ENCODE measurements around the gene RASGRF2.

DNA sequence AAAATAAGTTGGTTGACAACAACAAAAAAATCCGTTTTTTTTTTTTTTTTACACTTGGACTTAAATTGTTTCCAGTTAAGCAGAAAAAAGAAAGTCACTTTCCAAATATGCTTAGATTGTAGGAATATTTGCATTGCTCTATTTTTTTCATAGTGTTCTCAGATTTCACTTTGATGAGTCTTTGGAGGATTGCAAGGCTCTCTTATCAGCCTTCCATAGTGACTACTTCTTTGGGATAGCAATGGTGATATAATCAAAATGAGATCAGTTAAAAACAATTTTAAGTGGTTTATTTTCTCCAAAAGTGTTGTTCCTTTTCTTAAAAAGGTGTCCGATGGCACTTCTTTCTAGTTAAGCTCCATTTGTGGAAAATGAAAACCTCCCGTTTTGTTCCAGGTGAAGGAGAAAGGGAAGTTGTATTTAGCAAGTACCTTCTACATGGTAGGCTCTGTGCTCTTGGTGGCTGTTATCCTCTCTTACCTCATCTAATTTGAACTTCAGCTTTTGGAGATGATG is 3.9 kb downstream of the RASGRF2 start:
- TF ChIP-seq CTCF (IDR thresholded peaks at IDR 0.05) = no peak
- no peak for TF ChIP-seq POLR2AphosphoS5 (IDR thresholded peaks at IDR 0.05)
- no peak for TF ChIP-seq POLR2A (IDR thresholded peaks at IDR 0.05)
- TF ChIP-seq EP300 (IDR thresholded peaks at IDR 0.05) = no peak
